Osteoblast (primary cell): Measurements from ENCODE around the gene ARHGAP12. TPM values are rescaled to one million over a fixed set of nuclear protein-coding genes. Genes with fewer than 3 reads are reported as not detected.

ENCODE experiments used
- DNase-seq: peaks from one replicate; pipeline ENCODE4 v3.0.0; 2011; ENCODE audit warnings: low spot score, mixed read lengths; ENCODE audit not compliant: insufficient read length; ENCODE audit errors: missing footprints
- H2AFZ ChIP-seq: 2 replicates; pipeline ENCODE4 v1.6.0; 2011; ENCODE audit warnings: mild to moderate bottlenecking, low read length
- H3K27ac ChIP-seq: 2 replicates; pipeline ENCODE4 v1.5.1; 2011; ENCODE audit warnings: mild to moderate bottlenecking, low read depth, low read length, moderate library complexity
- H3K27me3 ChIP-seq: 2 replicates; pipeline ENCODE4 v1.6.0; 2012; ENCODE audit warnings: mild to moderate bottlenecking, control low read depth, inconsistent platforms, low read length, moderate library complexity; ENCODE audit not compliant: insufficient read depth
- H3K36me3 ChIP-seq: 2 replicates; pipeline ENCODE4 v1.5.1; 2011; ENCODE audit warnings: mild to moderate bottlenecking, low read length, control low read depth, moderate library complexity; ENCODE audit not compliant: insufficient read depth
- H3K4me1 ChIP-seq: 2 replicates; pipeline ENCODE4 v1.5.1; 2011; ENCODE audit warnings: mild to moderate bottlenecking, low read length, control low read depth, moderate library complexity; ENCODE audit not compliant: insufficient read depth
- H3K4me2 ChIP-seq: 2 replicates; pipeline ENCODE4 v1.6.0; 2011; ENCODE audit warnings: mild to moderate bottlenecking, low read length; ENCODE audit not compliant: insufficient read depth
- H3K4me3 ChIP-seq: fragments of 200-600 bp; sonication (generic); 3 replicates; pipeline ENCODE4 v1.5.1; 2012; ENCODE audit warnings: mild to moderate bottlenecking, low read length, inconsistent platforms; ENCODE audit not compliant: insufficient read depth
- H3K79me2 ChIP-seq: 2 replicates; pipeline ENCODE4 v1.6.0; 2012; ENCODE audit warnings: mild to moderate bottlenecking, low read length, control low read depth, inconsistent platforms; ENCODE audit not compliant: insufficient read depth
- H3K9me3 ChIP-seq: 2 replicates; pipeline ENCODE4 v1.5.1; 2011; ENCODE audit warnings: low read depth, low read length, control low read depth
- H4K20me1 ChIP-seq: 2 replicates; pipeline ENCODE4 v1.6.0; 2012; ENCODE audit warnings: mild to moderate bottlenecking, low read length, control low read depth; ENCODE audit not compliant: insufficient read depth
- total RNA-seq: library from RNA; depleted of rRNA; stranded (reverse); fragments of >200 nt; gene quantifications from 2 replicates; pipeline ENCODE4 v1.2.3, GENCODE V29; 2012
- TF ChIP-seq, protein P1 (sequence below): IDR thresholded peaks from 2 replicates; pipeline ENCODE4 v1.5.1; 2011; ENCODE audit warnings: mild to moderate bottlenecking, low read depth, low read length, moderate library complexity; ENCODE audit errors: extremely low read depth

ARHGAP12 gene
- total RNA-seq, 1 donor: 76.0 TPM

GRCh38 chr10:31792745-31793144 lies 135.9 kb downstream of the ARHGAP12 start:
- no peaks in the 10 kb centered on the region for H3K36me3 ChIP-seq
- no peak overlapping the region for H3K27ac ChIP-seq
- no peak overlapping the region for H2AFZ ChIP-seq
- TF ChIP-seq, protein P1, sequence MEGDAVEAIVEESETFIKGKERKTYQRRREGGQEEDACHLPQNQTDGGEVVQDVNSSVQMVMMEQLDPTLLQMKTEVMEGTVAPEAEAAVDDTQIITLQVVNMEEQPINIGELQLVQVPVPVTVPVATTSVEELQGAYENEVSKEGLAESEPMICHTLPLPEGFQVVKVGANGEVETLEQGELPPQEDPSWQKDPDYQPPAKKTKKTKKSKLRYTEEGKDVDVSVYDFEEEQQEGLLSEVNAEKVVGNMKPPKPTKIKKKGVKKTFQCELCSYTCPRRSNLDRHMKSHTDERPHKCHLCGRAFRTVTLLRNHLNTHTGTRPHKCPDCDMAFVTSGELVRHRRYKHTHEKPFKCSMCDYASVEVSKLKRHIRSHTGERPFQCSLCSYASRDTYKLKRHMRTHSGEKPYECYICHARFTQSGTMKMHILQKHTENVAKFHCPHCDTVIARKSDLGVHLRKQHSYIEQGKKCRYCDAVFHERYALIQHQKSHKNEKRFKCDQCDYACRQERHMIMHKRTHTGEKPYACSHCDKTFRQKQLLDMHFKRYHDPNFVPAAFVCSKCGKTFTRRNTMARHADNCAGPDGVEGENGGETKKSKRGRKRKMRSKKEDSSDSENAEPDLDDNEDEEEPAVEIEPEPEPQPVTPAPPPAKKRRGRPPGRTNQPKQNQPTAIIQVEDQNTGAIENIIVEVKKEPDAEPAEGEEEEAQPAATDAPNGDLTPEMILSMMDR: no peak
- H3K4me2 ChIP-seq: no peak overlapping the region
- no peak overlapping the region for H3K4me3 ChIP-seq
- no peaks in the 10 kb centered on the region for H3K79me2 ChIP-seq
- H4K20me1 ChIP-seq: no peaks in the 10 kb centered on the region
- H3K27me3 ChIP-seq: no peaks in the 10 kb centered on the region
- H3K9me3 ChIP-seq: no peaks in the 10 kb centered on the region
- DNase-seq: no peak
- H3K4me1 ChIP-seq: no peaks in the 10 kb centered on the region

- no peak overlapping the region for H3K4me2 ChIP-seq
- H2AFZ ChIP-seq: no peak overlapping the region
- H3K9me3 ChIP-seq: no peaks in the 10 kb centered on the region
- no peaks in the 10 kb centered on the region for H3K27me3 ChIP-seq
- no peaks in the 10 kb centered on the region for H3K4me1 ChIP-seq
- no peaks in the 10 kb centered on the region for H3K36me3 ChIP-seq
- H4K20me1 ChIP-seq: no peaks in the 10 kb centered on the region
- H3K27ac ChIP-seq: no peak overlapping the region
- H3K79me2 ChIP-seq: no peaks in the 10 kb centered on the region
- TF ChIP-seq, protein P1: no peak
- no peak overlapping the region for H3K4me3 ChIP-seq
- DNase-seq: no peak
Observed at GRCh38 chr10:31789555-31789954, 139.1 kb downstream of the ARHGAP12 start.

GRCh38 chr10:31782701-31783100 lies 145.9 kb downstream of the ARHGAP12 start:
- Histone ChIP-seq H4K20me1 (no peaks in the 10 kb centered on the region), H3K36me3 (no peaks in the 10 kb centered on the region), H3K27me3 (no peaks in the 10 kb centered on the region), H3K9me3 (no peaks in the 10 kb centered on the region), H2AFZ (no peak overlapping the region), H3K79me2 (no peaks in the 10 kb centered on the region), H3K4me2 (no peak overlapping the region), H3K27ac (no peak overlapping the region), H3K4me3 (no peak overlapping the region), H3K4me1 (peaks cover 5% of the 10 kb centered on the region)
- TF ChIP-seq, protein P1: no peak
- no peak for DNase-seq

DNA sequence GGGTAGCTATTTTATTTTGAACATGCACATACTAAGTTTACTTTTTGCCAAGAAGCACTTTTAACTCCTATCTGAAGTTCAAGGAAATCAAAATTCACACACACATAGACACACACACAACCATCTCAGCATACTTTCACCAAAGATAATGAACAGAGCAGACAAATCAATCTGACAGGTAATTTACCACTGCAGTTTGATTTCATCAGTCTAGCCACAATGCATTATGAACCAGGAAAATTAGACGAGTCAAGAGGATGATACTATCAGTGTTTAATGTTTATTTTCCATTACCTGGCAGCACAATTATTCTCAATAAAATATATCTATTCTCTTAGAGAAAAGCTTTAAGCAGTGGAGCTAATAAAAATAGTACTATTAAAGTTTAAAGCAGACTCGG lies 147.9 kb downstream of the ARHGAP12 start:
- H3K9me3 ChIP-seq: no peaks in the 10 kb centered on the region
- no peak overlapping the region for H3K4me2 ChIP-seq

More for the DNA sequence above, 147.9 kb downstream of the ARHGAP12 start:
- peaks cover 5% of the 10 kb centered on the region for H3K4me1 ChIP-seq
- no peak overlapping the region for H3K27ac ChIP-seq
- H4K20me1 ChIP-seq: no peaks in the 10 kb centered on the region
- H2AFZ ChIP-seq: no peak overlapping the region
- TF ChIP-seq, protein P1: no peak
- no peak overlapping the region for H3K4me3 ChIP-seq
- no peaks in the 10 kb centered on the region for H3K27me3 ChIP-seq
- no peaks in the 10 kb centered on the region for H3K79me2 ChIP-seq
- H3K36me3 ChIP-seq: no peaks in the 10 kb centered on the region
- no peak for DNase-seq
